ENCODE measurements around the gene CERS6.

GRCh38 chr2:168534926-168535325 is 78.9 kb downstream of the CERS6 start:
- TF ChIP-seq CTCF (IDR thresholded peaks at IDR 0.05) (no peak), POLR2A (IDR thresholded peaks at IDR 0.05) (no peak)

Data from esophagus squamous epithelium (tissue), 4 donors.